ENCODE results near the gene HOXC10. TPM values are rescaled to one million over a fixed set of nuclear protein-coding genes. Genes with fewer than 3 reads are reported as not detected.

The HOXC10 gene
- total RNA-seq, 4 donors from 2014 or later, result 23.9 to 48.3 (median 40.3) TPM

DNA sequence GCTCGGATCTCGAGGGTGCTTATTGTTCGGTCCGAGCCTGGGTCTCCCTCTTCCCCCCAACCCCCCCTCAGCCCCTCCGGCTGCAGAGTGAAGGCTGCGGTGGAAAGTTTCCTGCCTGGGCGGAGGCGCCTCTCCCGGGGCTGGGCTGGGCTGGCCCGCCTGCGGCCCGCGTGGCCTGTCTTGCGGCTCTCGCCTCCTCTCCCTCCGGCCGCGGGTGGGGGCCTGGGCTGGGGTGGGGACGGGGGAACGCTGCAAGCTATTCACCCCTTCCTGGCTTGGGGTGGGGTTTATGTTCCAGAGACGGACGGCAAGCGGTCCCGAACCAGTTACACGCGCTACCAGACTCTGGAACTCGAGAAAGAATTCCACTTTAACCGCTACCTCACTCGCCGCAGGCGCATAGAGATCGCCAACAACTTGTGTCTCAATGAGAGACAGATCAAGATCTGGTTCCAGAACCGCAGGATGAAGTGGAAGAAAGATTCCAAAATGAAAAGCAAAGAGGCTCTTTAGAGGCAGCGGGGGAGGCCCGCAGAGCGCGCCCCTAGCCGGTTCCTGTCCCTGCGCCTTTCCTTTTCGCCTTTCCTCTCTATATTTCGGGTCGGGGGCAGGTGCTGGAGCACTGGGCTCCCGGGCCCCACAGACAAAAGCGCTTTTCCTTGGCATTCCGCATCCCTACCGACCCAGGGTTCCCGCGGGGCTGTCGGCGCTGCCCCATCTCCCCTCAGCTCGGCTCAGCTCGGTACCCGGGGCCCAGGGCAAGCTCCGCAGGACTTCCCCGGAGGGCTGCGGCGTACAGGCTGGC is 49.2 kb downstream of the HOXC10 start:
- intact Hi-C loops (cut with DNase I; ENCODE audit: low total_unique reads) (no loop called here), in situ Hi-C loops (cut with MboI; ENCODE audit: low sequenced_read_pairs in 4 of 4) (loop anchor here in 1 of 4 donors (5.0 kb wide), 1 partner anchor 158 kb away; no protein-coding TSS in a partner anchor)
- peak overlapping the region; percentile 64 to 85 (median 68) for H3K4me3 ChIP-seq
- ATAC-seq (no peak), DNase-seq (no peak)
- H3K4me1 ChIP-seq, result peaks cover 22 to 29% of the 10 kb centered on the region in 2 donors
- peak overlapping the region in 3 of 4 donors; percentile 98 to 100 (median 99) for H3K27ac ChIP-seq
- H3K27me3 ChIP-seq, result no peaks in the 10 kb centered on the region
- H3K36me3 ChIP-seq, result no peaks in the 10 kb centered on the region
- TF ChIP-seq POLR2A (IDR thresholded peaks at IDR 0.05), result no peak
- TF ChIP-seq, protein P1, sequence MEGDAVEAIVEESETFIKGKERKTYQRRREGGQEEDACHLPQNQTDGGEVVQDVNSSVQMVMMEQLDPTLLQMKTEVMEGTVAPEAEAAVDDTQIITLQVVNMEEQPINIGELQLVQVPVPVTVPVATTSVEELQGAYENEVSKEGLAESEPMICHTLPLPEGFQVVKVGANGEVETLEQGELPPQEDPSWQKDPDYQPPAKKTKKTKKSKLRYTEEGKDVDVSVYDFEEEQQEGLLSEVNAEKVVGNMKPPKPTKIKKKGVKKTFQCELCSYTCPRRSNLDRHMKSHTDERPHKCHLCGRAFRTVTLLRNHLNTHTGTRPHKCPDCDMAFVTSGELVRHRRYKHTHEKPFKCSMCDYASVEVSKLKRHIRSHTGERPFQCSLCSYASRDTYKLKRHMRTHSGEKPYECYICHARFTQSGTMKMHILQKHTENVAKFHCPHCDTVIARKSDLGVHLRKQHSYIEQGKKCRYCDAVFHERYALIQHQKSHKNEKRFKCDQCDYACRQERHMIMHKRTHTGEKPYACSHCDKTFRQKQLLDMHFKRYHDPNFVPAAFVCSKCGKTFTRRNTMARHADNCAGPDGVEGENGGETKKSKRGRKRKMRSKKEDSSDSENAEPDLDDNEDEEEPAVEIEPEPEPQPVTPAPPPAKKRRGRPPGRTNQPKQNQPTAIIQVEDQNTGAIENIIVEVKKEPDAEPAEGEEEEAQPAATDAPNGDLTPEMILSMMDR (IDR thresholded peaks at IDR 0.05 in 4 of 5, conservative IDR thresholded peaks at IDR 0.05 in 1 of 5), result no peak
- H3K9me3 ChIP-seq, result no peaks in the 10 kb centered on the region

DNA sequence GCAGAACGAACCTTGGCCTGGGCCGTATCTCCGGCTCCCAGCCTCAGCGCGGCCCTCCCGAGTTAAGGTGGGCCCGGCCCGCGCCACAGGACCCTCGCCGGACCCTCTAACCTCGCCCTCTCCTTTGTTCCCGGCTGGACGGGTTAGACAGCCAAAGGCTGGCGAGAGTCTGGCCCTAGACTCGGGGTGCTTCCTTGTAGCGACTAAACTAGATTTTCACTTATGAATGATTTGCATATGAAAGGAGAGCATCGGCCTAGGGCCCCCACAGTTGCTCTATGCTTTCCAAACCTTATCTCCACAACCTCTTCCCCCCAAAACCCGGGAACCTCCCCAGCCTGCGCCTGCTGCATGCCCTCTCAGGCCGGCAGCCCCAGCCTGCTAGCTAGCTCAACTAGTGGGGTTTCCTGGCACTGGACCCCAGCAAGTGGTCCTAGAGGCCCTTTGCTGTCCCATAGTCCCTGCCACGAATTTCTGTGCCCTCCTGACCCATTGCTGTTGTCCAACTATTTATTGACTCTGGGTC is 49.9 kb downstream of the HOXC10 start:
- no peak for DNase-seq
- in situ Hi-C loops (cut with MboI; ENCODE audit: low sequenced_read_pairs in 4 of 4), result loop anchor here in 1 of 4 donors (5.0 kb wide), 1 partner anchor 157 kb away; no protein-coding TSS in a partner anchor
- Histone ChIP-seq H3K27ac (no peak overlapping the region), H3K4me1 (peaks cover 22 to 29% of the 10 kb centered on the region in 2 donors), H3K9me3 (no peaks in the 10 kb centered on the region), H3K27me3 (no peaks in the 10 kb centered on the region), H3K4me3 (no peak overlapping the region), H3K36me3 (no peaks in the 10 kb centered on the region)
- TF ChIP-seq, protein P1 (IDR thresholded peaks at IDR 0.05 in 4 of 5, conservative IDR thresholded peaks at IDR 0.05 in 1 of 5), result no peak
- TF ChIP-seq POLR2A (IDR thresholded peaks at IDR 0.05), result no peak
- no peak for ATAC-seq
- intact Hi-C loops (cut with DNase I; ENCODE audit: low total_unique reads), result no loop called here

DNA sequence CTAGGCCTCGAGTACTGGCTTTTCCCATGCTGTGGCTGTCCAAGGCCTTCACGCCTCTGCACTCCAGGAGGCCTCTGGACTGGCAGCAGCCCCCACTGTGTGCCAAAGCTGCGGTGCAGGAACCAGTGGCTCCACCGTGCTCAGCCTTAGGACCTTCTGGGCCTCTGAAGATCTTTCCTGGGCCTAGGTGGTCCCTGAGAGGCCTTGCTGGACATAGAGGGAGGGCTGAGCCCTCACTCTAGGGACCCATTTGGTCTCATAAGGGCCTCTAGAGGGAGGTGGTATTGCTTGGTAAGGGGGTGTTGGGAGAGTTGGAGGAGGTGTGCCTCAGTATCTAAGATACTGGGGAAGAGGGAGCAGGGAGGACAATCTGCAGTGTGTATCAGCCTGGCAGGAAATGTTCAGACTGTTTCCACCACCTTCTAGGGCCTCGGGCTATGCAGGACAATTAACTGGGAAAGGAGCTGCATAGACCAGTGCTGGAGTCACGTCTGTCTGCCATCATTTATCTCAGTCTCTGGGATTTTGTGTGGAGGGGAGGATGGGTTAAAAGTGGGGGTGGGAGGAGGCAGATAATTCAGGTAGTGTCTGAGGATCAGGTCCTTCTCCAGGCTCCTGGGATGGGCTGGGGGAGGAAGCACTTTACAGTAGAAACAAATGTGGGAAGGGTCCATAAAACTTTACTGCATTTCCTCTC is 50.8 kb downstream of the HOXC10 start:
- Histone ChIP-seq H3K9me3 (no peaks in the 10 kb centered on the region), H3K4me3 (no peak overlapping the region), H3K36me3 (no peaks in the 10 kb centered on the region), H3K27me3 (no peaks in the 10 kb centered on the region), H3K27ac (no peak overlapping the region), H3K4me1 (peaks cover 22 to 29% of the 10 kb centered on the region in 2 donors)
- in situ Hi-C loops (cut with MboI; ENCODE audit: low sequenced_read_pairs in 4 of 4) (no loop called here), intact Hi-C loops (cut with DNase I; ENCODE audit: low total_unique reads) (no loop called here)
- TF ChIP-seq, protein P1 (IDR thresholded peaks at IDR 0.05 in 4 of 5, conservative IDR thresholded peaks at IDR 0.05 in 1 of 5), result no peak
- TF ChIP-seq POLR2A (IDR thresholded peaks at IDR 0.05), result no peak
- ATAC-seq (no peak), DNase-seq (no peak)

DNA sequence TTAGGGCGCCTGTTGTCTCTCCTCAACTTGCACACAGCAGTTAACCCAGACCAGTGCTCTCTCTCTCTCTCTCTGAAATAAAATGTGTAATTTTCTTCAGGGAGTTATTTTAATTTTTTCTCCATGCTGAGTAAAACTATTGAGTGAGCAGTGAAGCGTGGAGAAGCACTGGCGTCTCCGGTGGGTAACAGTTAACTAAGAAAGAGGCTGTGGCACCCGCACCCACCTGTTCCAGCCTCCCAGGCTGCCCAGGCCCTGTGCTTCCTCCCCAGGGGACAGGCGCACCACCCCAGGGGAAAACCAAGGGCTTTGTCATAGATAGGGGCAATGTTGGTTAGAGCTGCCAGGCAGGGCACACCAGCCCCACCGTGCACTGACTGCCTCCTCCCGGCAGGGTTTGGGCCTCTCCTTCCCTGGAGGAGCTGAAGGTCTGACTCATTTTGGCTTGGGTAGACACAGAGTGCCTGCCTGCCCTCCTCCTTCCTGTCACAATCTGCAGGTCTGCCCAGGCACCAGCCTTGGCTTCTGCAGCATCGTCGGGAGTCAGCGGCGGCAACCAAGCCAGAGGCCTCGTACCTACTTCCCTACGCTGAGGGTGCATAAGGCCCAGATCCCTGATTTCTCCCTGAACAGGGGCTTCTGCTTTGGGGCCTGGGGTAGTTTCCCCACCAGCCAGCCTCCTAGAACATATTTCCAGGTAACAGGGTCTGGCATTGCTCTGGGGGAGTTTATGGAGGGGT is 51.8 kb downstream of the HOXC10 start:
- H3K27me3 ChIP-seq, result no peaks in the 10 kb centered on the region
- DNase-seq, result no peak
- H3K27ac ChIP-seq, result peak overlapping the region in 1 of 4 donors; percentile 8
- in situ Hi-C loops (cut with MboI; ENCODE audit: low sequenced_read_pairs in 4 of 4), result no loop called here
- no peaks in the 10 kb centered on the region for H3K36me3 ChIP-seq
- intact Hi-C loops (cut with DNase I; ENCODE audit: low total_unique reads), result no loop called here
- peaks cover 19 to 29% of the 10 kb centered on the region in 2 donors for H3K4me1 ChIP-seq
- no peak overlapping the region for H3K4me3 ChIP-seq
- TF ChIP-seq, protein P1 (IDR thresholded peaks at IDR 0.05 in 4 of 5, conservative IDR thresholded peaks at IDR 0.05 in 1 of 5), result no peak
- TF ChIP-seq POLR2A (IDR thresholded peaks at IDR 0.05), result no peak
- no peak for ATAC-seq
- H3K9me3 ChIP-seq, result no peaks in the 10 kb centered on the region

Data from gastrocnemius medialis (tissue), 4 donors.